ENCODE measurements around the gene ZCCHC4.

Gene ZCCHC4

DNA sequence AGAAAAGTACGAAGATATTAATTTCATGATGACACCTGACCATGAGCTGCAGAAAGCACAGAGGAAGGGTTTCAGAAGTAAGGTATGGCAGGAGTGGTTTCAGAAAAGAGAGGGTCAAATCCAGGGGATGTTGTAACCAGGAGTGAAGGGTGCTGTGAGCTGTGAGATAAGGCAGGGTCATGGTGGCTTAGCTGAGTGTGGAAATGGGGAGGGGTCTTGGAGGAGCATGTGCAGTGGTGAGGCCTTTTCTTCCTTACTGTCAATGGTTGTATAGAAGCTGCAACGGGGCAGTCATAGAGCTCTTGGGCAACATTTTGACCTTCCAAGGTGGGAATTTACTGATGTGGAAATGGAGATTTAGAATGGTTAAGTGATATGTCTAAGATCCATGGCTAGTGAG, 67.0 kb downstream of the ZCCHC4 start:
- no peak for DNase-seq

- no peak for DNase-seq
Observed at GRCh38 chr4:25383647-25384046, 71.1 kb downstream of the ZCCHC4 start.

DNA sequence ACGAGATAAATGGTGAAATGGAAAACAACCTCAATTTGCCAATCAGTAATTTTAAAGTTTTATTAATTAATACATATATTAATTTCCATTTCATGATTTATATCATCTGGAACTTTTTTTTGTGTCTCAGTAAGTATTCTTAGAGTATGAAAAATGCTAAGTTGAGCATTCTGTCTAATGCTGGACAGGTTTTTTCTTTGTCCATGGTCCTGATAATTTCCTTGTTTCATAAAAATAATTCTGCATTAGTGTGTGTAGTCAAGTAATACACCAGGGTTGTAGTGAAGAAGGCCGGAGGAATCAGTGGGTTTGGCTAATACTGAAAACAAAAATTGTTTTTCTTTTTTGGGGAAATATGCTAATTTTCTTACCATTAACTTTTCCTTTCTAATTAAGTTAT, 74.4 kb downstream of the ZCCHC4 start:
- DNase-seq, result no peak

DNA sequence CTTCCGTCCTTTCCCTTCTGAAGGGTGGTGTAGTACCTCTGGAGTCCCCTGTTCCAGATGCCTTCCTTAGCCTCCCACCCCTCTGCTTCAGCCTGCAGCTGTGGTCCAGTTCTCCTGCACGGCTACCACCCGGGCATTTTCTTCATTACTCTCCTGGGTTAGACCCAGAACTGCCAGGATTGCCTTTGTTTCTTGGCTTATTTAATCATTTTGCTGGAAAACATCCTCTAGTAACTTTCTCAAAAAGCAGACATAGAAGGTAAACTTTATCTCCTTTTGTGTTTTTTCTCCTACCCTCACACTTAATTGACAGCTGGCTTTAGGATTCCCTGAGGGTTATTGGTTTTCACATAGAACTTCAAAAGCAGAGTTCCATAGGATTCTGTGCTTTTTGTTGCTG, 84.7 kb downstream of the ZCCHC4 start:
- no peak for DNase-seq

DNA sequence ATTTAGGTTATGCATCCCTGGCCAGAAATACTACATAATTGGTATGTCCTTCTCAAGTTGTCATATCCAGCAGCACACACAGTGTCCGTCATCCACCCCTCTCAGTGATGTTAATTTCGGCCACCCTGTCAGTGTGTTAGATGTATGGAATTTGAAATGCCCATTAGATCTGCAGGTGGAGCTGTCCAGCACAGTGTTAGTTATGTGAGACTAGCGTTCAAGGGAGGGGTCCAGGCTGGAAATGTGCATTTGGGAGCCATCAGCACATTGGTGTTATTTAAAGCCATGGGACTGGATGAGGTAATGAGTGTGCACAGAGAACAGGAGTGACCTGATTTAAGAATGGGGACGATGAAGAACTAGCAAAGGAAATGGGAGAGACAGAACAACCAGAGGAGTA, 86.9 kb downstream of the ZCCHC4 start:
- DNase-seq, result no peak

DNA sequence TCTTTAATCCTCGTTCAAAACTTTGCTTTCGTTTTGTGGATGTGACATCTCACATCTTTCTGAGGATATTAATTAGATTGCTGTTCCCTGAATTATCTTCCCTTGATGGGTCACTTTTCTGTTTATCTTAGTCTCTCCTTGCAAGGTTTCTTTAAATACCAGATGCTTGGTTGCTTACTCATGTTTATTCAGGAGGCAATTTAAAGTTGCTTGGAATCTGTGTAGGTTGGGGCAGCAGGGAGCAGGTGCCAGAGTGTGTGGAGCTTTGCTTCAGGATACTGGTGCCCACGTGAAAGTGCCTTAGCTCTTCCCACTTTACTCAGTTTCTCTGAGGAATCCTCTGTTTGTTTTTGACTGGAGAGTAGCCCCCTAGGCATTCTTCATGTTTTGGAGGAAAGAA, 88.5 kb downstream of the ZCCHC4 start:
- DNase-seq, result no peak

DNA sequence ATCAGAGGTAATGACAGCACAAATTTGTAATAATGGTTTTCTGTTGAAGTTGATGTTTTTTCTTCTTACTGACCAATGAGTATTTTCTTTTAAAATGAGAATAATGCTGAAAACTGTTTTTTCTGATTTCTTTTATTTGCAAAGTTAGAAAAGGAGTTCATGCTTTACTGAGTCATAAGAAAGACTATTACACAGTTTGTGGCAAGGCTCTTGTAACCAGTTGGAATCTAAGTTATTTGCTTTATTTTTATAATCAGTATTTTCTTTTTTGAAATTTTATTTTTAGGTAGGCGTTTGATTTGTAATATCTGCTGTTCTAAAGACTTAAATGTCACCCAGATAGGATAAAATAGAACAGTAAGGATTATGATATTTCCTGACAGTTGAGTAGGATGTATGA, 89.9 kb downstream of the ZCCHC4 start:
- DNase-seq, result no peak

GRCh38 chr4:25403699-25404098, 91.1 kb downstream of the ZCCHC4 start:
- no peak for DNase-seq

DNA sequence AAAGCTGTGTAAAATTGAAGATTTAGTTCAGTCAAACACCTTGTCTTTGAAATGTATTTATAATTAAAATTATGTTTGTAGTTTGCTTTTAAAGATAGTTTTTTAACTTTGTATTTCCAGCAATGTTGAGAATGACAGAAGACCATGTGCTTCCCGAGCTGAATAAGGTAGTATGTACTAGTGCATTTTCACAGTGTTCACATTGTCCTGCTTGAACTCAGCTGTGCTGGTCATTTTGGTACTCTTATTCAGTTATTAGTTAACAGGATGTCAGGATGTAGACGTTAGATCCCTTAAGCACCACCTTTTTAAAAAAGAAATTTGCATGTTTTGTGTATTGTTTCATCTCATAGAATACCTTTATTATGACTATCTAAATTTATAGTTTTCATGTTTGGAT, 92.9 kb downstream of the ZCCHC4 start:
- DNase-seq, result no peak

- DNase-seq, result no peak
Observed at GRCh38 chr4:25406081-25406692, 93.6 kb downstream of the ZCCHC4 start.

GRCh38 chr4:25410820-25411529, 98.4 kb downstream of the ZCCHC4 start:
- DNase-seq, result no peak

- no peak for DNase-seq
Observed at GRCh38 chr4:25413261-25413660, 100.7 kb downstream of the ZCCHC4 start.

GRCh38 chr4:25417014-25417413, 104.4 kb downstream of the ZCCHC4 start:
- no peak for DNase-seq

Data from NCI-H1436 (cell line).